ENCODE measurements around the gene SNTG2. TPM values are rescaled to one million over a fixed set of nuclear protein-coding genes. Genes with fewer than 3 reads are reported as not detected.

Gene SNTG2
- total and polyA plus RNA-seq, 7 experiments from 2014 or later = 0.26 to 4.9 (median 3.1) TPM; not detected in 2

GRCh38 chr2:926259-926793 is 24.3 kb upstream of the SNTG2 start:
- H3K27ac ChIP-seq (ENCODE audit: low read depth, low read length) = no peak overlapping the region
- no peak overlapping the region for H3K4me3 ChIP-seq (ENCODE audit: low read length)
- peaks cover 0 to 12% (median 6%) of the 10 kb centered on the region in 5 donors for H3K27me3 Mint-ChIP-seq
- ATAC-seq (no peak), DNase-seq (no peak)
- H3K36me3 ChIP-seq (ENCODE audit: control insufficient read depth in 2 of 3, insufficient read depth in 3 of 3, low read length in 3 of 3) = no peaks in the 10 kb centered on the region
- H3K4me1 Mint-ChIP-seq = no peaks in the 10 kb centered on the region
- ChIA-PET CTCF (no interaction called here), POLR2A (no interaction called here)
- H3K36me3 Mint-ChIP-seq = no peaks in the 10 kb centered on the region
- H3K9me3 Mint-ChIP-seq = no peaks in the 10 kb centered on the region
- no peaks in the 10 kb centered on the region for H3K4me1 ChIP-seq (ENCODE audit: control insufficient read depth in 2 of 2, insufficient read depth in 2 of 2, low read length in 2 of 2)
- H3K27ac Mint-ChIP-seq = no peak overlapping the region
- intact Hi-C loops (cut with micrococcal nuclease) = no loop called here
- H3K9me3 ChIP-seq (ENCODE audit: control insufficient read depth in 2 of 3, low read length in 3 of 3) = no peaks in the 10 kb centered on the region
- no peaks in the 10 kb centered on the region for H3K27me3 ChIP-seq (ENCODE audit: control insufficient read depth in 2 of 2, insufficient read depth in 2 of 2, low read length in 2 of 2)
- no peak overlapping the region for H3K4me3 Mint-ChIP-seq

GRCh38 chr2:926896-927295 is 23.8 kb upstream of the SNTG2 start:
- no peaks in the 10 kb centered on the region for H3K9me3 ChIP-seq (ENCODE audit: control insufficient read depth in 2 of 3, low read length in 3 of 3)
- no peaks in the 10 kb centered on the region for H3K4me1 ChIP-seq (ENCODE audit: control insufficient read depth in 2 of 2, insufficient read depth in 2 of 2, low read length in 2 of 2)
- intact Hi-C loops (cut with micrococcal nuclease) = no loop called here
- H3K36me3 Mint-ChIP-seq = no peaks in the 10 kb centered on the region
- H3K36me3 ChIP-seq (ENCODE audit: control insufficient read depth in 2 of 3, insufficient read depth in 3 of 3, low read length in 3 of 3) = no peaks in the 10 kb centered on the region
- ChIA-PET POLR2A (no interaction called here), CTCF (no interaction called here)
- H3K4me1 Mint-ChIP-seq = no peaks in the 10 kb centered on the region
- H3K27me3 ChIP-seq (ENCODE audit: control insufficient read depth in 2 of 2, insufficient read depth in 2 of 2, low read length in 2 of 2) = no peaks in the 10 kb centered on the region
- ATAC-seq = no peak
- no peaks in the 10 kb centered on the region for H3K9me3 Mint-ChIP-seq
- no peak overlapping the region for H3K4me3 ChIP-seq (ENCODE audit: low read length)
- H3K4me3 Mint-ChIP-seq = no peak overlapping the region
- H3K27ac ChIP-seq (ENCODE audit: low read depth, low read length) = no peak overlapping the region
- no peak overlapping the region for H3K27ac Mint-ChIP-seq
- DNase-seq = no peak
- H3K27me3 Mint-ChIP-seq = peaks cover 0 to 12% (median 6%) of the 10 kb centered on the region in 5 donors

GRCh38 chr2:929011-929735 is 21.5 kb upstream of the SNTG2 start:
- Mint-ChIP-seq H3K27me3 (peaks cover 0 to 12% (median 6%) of the 10 kb centered on the region in 5 donors), H3K9me3 (no peaks in the 10 kb centered on the region), H3K27ac (no peak overlapping the region), H3K4me1 (no peaks in the 10 kb centered on the region), H3K4me3 (no peak overlapping the region), H3K36me3 (no peaks in the 10 kb centered on the region)
- ATAC-seq = no peak
- POLR2A ChIA-PET = interaction anchor here (0.6 kb wide), 1 partner anchor 96 kb away, joined by 3 read pairs; no protein-coding TSS in a partner anchor
- DNase-seq = no peak
- no peaks in the 10 kb centered on the region for H3K36me3 ChIP-seq (ENCODE audit: control insufficient read depth in 2 of 3, insufficient read depth in 3 of 3, low read length in 3 of 3)
- no peaks in the 10 kb centered on the region for H3K27me3 ChIP-seq (ENCODE audit: control insufficient read depth in 2 of 2, insufficient read depth in 2 of 2, low read length in 2 of 2)
- H3K9me3 ChIP-seq (ENCODE audit: control insufficient read depth in 2 of 3, low read length in 3 of 3) = no peaks in the 10 kb centered on the region
- no peaks in the 10 kb centered on the region for H3K4me1 ChIP-seq (ENCODE audit: control insufficient read depth in 2 of 2, insufficient read depth in 2 of 2, low read length in 2 of 2)
- H3K27ac ChIP-seq (ENCODE audit: low read depth, low read length) = no peak overlapping the region
- CTCF ChIA-PET = no interaction called here
- intact Hi-C loops (cut with micrococcal nuclease) = no loop called here
- H3K4me3 ChIP-seq (ENCODE audit: low read length) = no peak overlapping the region

GRCh38 chr2:929925-930324 is 20.7 kb upstream of the SNTG2 start:
- H3K9me3 Mint-ChIP-seq = no peaks in the 10 kb centered on the region
- ChIA-PET POLR2A (interaction anchor here (0.6 kb wide), 1 partner anchor 95 kb away, joined by 3 read pairs; no protein-coding TSS in a partner anchor), CTCF (no interaction called here)
- no peaks in the 10 kb centered on the region for H3K27me3 ChIP-seq (ENCODE audit: control insufficient read depth in 2 of 2, insufficient read depth in 2 of 2, low read length in 2 of 2)
- H3K4me3 Mint-ChIP-seq = no peak overlapping the region
- H3K36me3 ChIP-seq (ENCODE audit: control insufficient read depth in 2 of 3, insufficient read depth in 3 of 3, low read length in 3 of 3) = no peaks in the 10 kb centered on the region
- no peak overlapping the region for H3K27ac Mint-ChIP-seq
- no peak overlapping the region for H3K4me3 ChIP-seq (ENCODE audit: low read length)
- H3K4me1 Mint-ChIP-seq = no peaks in the 10 kb centered on the region
- ATAC-seq = no peak
- intact Hi-C loops (cut with micrococcal nuclease) = no loop called here
- H3K9me3 ChIP-seq (ENCODE audit: control insufficient read depth in 2 of 3, low read length in 3 of 3) = no peaks in the 10 kb centered on the region
- H3K27me3 Mint-ChIP-seq = peaks cover 0 to 7% (median 6%) of the 10 kb centered on the region in 5 donors
- no peak overlapping the region for H3K27ac ChIP-seq (ENCODE audit: low read depth, low read length)
- no peaks in the 10 kb centered on the region for H3K36me3 Mint-ChIP-seq
- no peak for DNase-seq
- H3K4me1 ChIP-seq (ENCODE audit: control insufficient read depth in 2 of 2, insufficient read depth in 2 of 2, low read length in 2 of 2) = no peaks in the 10 kb centered on the region

GRCh38 chr2:930935-931334 is 19.7 kb upstream of the SNTG2 start:
- no peaks in the 10 kb centered on the region for H3K4me1 Mint-ChIP-seq
- ChIA-PET POLR2A (no interaction called here), CTCF (no interaction called here)
- Histone ChIP-seq H3K27ac (ENCODE audit: low read depth, low read length) (no peak overlapping the region), H3K4me1 (ENCODE audit: control insufficient read depth in 2 of 2, insufficient read depth in 2 of 2, low read length in 2 of 2) (no peaks in the 10 kb centered on the region), H3K9me3 (ENCODE audit: control insufficient read depth in 2 of 3, low read length in 3 of 3) (no peaks in the 10 kb centered on the region), H3K27me3 (ENCODE audit: control insufficient read depth in 2 of 2, insufficient read depth in 2 of 2, low read length in 2 of 2) (no peaks in the 10 kb centered on the region), H3K36me3 (ENCODE audit: control insufficient read depth in 2 of 3, insufficient read depth in 3 of 3, low read length in 3 of 3) (no peaks in the 10 kb centered on the region), H3K4me3 (ENCODE audit: low read length) (no peak overlapping the region)
- H3K4me3 Mint-ChIP-seq = no peak overlapping the region
- DNase-seq = no peak
- H3K9me3 Mint-ChIP-seq = no peaks in the 10 kb centered on the region
- no peak for ATAC-seq
- no peak overlapping the region for H3K27ac Mint-ChIP-seq
- intact Hi-C loops (cut with micrococcal nuclease) = no loop called here
- no peaks in the 10 kb centered on the region for H3K27me3 Mint-ChIP-seq
- no peaks in the 10 kb centered on the region for H3K36me3 Mint-ChIP-seq

- DNase-seq = no peak
Observed at GRCh38 chr2:932320-933115, 18.1 kb upstream of the SNTG2 start.

More at GRCh38 chr2:932320-933115, 18.1 kb upstream of the SNTG2 start:
- H3K27me3 Mint-ChIP-seq = no peaks in the 10 kb centered on the region
- no peaks in the 10 kb centered on the region for H3K27me3 ChIP-seq (ENCODE audit: control insufficient read depth in 2 of 2, insufficient read depth in 2 of 2, low read length in 2 of 2)
- H3K4me1 ChIP-seq (ENCODE audit: control insufficient read depth in 2 of 2, insufficient read depth in 2 of 2, low read length in 2 of 2) = no peaks in the 10 kb centered on the region
- H3K36me3 Mint-ChIP-seq = no peaks in the 10 kb centered on the region
- H3K27ac ChIP-seq (ENCODE audit: low read depth, low read length) = no peak overlapping the region
- no peak for ATAC-seq
- POLR2A ChIA-PET = no interaction called here
- H3K9me3 Mint-ChIP-seq = peaks cover 0 to 3% (median 0%) of the 10 kb centered on the region in 11 donors
- no peak overlapping the region for H3K27ac Mint-ChIP-seq
- H3K4me1 Mint-ChIP-seq = no peaks in the 10 kb centered on the region
- H3K4me3 Mint-ChIP-seq = no peak overlapping the region
- H3K9me3 ChIP-seq (ENCODE audit: control insufficient read depth in 2 of 3, low read length in 3 of 3) = no peaks in the 10 kb centered on the region
- intact Hi-C loops (cut with micrococcal nuclease) = no loop called here
- H3K4me3 ChIP-seq (ENCODE audit: low read length) = no peak overlapping the region
- CTCF ChIA-PET = no interaction called here
- no peaks in the 10 kb centered on the region for H3K36me3 ChIP-seq (ENCODE audit: control insufficient read depth in 2 of 3, insufficient read depth in 3 of 3, low read length in 3 of 3)

Measured in naive thymus-derived CD4-positive, alpha-beta T cell (primary cell).